Measurements from ENCODE around the gene GPATCH3. TPM values are rescaled to one million over a fixed set of nuclear protein-coding genes. Genes with fewer than 3 reads are reported as not detected.

Gene GPATCH3
- total RNA-seq, 2 donors from 2014 or later, result 8.6 to 11.4 TPM

GRCh38 chr1:26915204-26915842, 15.1 kb upstream of the GPATCH3 start:
- DNase-seq (peak; percentile 52), ATAC-seq (peak; percentile 19 to 63)
- intact Hi-C loops (cut with DNase I), result no loop called here

DNA sequence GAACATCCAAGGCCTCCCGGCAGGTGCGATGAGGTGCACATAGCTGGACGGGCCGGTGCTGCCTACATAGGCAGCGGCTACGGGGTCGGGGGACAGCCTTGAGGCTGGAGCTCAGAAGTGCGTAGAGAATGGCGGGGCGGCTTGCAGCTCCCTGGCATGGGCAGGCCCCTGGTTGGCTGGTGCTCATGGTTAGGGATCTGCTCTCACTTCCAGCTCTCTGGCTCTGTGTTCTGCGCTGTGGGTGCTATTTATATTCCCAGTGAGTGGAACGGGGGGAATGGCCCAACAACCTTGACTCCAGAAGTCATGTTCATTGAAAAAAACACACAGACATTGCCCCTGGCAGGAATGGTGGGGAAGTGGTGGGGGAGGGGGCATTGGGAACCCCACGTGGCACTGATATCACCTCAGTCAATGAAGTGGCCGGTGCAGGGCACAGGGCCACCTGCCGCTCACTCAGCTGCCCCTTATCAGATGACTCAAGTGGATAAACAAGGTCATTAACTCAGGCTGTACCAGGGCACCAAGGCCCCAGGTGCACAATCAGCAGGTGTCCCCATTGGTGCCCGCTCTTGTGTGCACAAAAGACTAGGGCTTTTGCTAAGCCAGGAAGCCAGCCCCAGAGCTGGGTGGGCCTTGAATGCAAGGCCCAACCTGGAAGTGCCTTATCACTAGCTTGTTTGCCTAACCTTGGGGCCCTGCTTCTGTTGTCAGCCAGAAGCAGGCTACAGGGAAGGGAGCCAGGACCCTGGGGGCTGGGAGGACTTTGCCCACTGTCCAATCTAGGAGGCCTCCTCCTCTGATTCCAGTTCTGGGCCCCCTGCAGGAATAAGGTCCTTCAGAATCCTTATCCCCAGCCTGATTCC, 13.7 kb upstream of the GPATCH3 start, which contains the start of gene NR0B2:
Gene NR0B2, minus strand, starts transcription at position 222 of the 866 bp plus-strand sequence. Its CDS starts 35 bp downstream, at position 187.
- ATAC-seq (peak; percentile 74 to 87), DNase-seq (peak; percentile 48)
- intact Hi-C loops (cut with DNase I), result no loop called here

DNA sequence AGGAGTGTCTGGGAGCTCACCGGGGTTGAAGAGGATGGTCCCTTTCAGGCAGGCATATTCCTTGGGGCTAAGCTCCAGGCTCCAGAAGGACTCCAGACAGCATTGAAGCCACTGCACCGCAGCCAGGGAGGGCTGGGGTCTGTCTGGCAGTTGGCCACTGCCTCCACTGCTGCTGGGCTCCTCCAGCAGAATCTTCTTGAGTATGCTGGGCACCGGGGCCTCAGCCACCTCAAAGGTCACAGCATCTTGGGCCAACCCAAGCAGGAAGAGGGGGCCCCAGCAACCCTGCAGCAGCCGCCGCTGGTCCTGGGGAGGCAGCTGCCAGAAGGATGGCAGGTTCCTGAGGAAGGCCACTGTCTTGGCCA, 13.1 kb upstream of the GPATCH3 start:
- peak in 1 of 2 donors; percentile 4 for ATAC-seq
- intact Hi-C loops (cut with DNase I), result no loop called here
- no peak for DNase-seq

GRCh38 chr1:26912147-26912490, 11.9 kb upstream of the GPATCH3 start:
- no peak for DNase-seq
- no peak for ATAC-seq
- intact Hi-C loops (cut with DNase I), result no loop called here

DNA sequence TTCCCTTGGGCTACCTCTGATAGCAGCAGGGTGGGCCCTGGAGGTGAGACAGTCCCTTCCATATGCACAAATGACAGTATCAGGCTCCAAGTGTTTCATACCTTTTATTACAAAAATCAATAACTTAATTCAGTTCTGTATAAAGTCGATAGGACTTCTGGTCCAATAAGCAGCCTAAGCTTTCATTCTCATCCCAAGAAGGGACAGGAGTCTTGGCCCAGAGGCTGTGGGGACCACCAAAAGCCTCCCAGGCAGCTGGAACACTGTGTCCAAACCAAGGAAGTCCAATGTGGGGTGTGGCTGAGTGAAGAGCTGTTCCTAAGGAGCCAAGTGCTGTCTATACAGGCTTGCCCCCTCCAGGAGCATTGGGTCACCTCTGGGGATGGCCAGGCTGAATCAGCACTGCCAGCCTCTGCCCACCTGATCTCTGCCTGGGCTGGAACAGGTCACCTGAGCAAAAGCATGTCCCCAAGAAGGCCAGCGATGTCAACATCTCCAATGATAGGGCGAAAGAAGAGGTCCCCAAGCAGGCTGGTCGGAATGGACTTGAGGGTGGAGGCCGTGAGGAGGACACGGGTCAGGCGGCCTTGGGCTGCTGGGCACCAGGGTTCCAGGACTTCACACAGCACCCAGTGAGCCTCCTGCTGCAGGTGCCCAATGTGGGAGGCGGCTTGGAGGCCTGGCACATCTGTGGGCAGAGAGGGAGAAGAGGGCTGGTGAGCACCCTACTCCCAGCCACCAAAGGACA, 11.3 kb upstream of the GPATCH3 start:
- intact Hi-C loops (cut with DNase I), result no loop called here
- no peak for DNase-seq
- ATAC-seq, result no peak

DNA sequence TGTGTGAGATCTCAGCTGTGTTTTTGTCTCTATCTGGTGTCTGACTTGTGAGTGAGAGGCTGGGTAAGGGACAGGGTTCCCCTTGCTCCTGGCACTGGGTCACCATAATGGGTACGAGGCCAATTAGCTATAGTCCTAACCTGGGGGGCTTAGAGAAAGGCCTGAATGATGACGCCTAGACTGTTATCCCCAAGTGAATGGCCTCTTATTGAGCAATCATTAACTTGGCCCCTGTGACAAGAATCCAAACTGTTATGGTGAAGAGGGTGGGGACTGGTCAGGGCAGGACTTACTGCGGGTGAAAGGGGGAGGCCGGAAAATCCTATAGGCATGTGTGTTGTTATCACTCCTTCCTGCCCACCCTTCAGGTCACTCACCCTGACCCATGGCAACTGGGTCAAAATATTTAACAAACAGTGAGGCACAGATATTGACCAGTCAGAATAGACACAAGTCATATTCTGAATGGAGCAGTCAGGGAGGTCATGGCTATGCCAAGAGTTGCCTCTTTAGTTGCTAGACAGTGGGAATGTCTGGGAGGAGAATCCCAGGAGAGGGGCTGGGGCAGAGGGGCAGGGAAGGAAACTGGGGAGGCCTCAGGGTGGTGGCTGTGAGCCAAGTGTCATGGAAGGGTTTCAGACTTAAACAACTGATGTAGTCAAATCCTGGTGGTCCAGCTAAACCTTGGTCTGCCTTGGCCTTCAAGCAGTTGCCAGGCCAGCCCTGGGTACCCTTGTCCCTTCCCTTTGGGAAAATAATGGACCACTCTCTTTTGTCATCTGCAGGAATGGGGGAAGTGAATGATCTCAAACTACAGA, 10.3 kb upstream of the GPATCH3 start:
- no peak for DNase-seq
- ATAC-seq, result no peak

GRCh38 chr1:26909951-26910342, 9.7 kb upstream of the GPATCH3 start:
- DNase-seq, result no peak
- no peak for ATAC-seq
- intact Hi-C loops (cut with DNase I), result no loop called here

More for the DNA sequence above, 10.3 kb upstream of the GPATCH3 start:
- intact Hi-C loops (cut with DNase I), result no loop called here

GRCh38 chr1:26907071-26907917, 7.0 kb upstream of the GPATCH3 start:
- intact Hi-C loops (cut with DNase I), result no loop called here
- DNase-seq (no peak), ATAC-seq (peak in 1 of 2 donors; percentile 84)

- intact Hi-C loops (cut with DNase I), result no loop called here
- ATAC-seq (no peak), DNase-seq (no peak)
These were observed 696 bp upstream of the GPATCH3 start for GRCh38 chr1:26900815-26901511.

DNA sequence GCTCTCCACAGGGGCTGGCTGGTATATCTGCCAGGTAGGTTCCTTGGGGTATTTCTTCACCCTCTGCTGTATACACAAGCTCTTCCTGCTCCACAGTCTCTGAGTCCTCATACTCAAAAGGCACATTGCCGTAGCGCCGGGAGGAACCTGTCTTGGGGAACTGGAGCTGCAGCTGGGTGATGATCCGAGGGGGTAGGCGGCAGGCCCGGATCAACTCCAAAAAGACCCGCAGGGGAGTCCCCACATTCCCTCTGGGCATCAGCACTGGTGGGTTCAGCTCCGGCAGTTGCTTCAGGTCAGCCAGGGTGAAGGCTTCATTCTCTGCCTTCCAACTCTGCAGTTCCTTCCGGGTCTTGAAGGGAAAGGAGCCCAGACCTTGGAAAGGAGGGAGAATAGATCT, 2.9 kb downstream of the GPATCH3 start:
- intact Hi-C loops (cut with DNase I), result no loop called here
- DNase-seq, result no peak
- no peak for ATAC-seq

DNA sequence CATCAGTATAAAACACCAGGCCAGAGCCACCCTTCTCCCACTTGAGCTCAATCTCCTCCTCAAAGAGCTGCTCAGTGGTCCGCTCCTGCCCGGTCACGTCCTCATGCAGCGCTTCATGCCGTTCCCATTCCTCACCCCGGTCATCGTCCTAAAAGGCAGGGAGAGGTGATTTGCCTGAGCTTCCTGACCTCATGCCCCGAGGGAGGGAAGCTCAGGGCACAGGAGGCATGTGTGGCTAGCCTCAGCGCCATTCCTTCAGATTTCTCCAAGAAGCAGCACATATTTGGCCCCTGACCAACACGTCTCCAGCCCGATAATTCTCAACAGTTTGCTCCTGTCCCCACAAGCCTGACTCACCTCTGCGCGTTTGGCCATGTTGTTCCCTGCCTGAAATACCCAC, 6.0 kb downstream of the GPATCH3 start:
- ATAC-seq (no peak), DNase-seq (no peak)
- intact Hi-C loops (cut with DNase I), result no loop called here

DNA sequence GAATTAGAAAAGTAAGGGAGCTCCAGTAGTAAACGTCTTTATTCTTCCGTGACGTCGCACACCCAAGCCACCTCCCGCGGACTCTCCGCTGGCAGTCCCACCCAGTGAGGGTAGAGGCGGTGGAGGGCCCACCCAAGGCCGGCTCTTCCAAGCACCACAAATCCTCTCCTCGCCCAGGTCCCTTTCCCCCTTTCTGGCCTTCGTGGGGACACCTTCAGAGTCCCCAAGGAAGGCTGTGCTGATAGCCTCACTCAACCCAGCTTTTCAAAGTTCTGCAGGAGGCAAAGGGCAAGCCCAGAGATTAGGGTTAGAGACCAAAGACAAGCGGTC, 9.8 kb downstream of the GPATCH3 start:
- DNase-seq (no peak), ATAC-seq (peak; percentile 49 to 51)
- intact Hi-C loops (cut with DNase I), result no loop called here

- peak; percentile 95 for ATAC-seq
- intact Hi-C loops (cut with DNase I), result no loop called here
- DNase-seq, result peak; percentile 86
These were observed 10.5 kb downstream of the GPATCH3 start, which contains the start of gene GPN2 for GRCh38 chr1:26889551-26890466. TSS of gene GPN2 (minus strand) at chr1:26890283. CDS start at chr1:26890096, 187 bp downstream.

DNA sequence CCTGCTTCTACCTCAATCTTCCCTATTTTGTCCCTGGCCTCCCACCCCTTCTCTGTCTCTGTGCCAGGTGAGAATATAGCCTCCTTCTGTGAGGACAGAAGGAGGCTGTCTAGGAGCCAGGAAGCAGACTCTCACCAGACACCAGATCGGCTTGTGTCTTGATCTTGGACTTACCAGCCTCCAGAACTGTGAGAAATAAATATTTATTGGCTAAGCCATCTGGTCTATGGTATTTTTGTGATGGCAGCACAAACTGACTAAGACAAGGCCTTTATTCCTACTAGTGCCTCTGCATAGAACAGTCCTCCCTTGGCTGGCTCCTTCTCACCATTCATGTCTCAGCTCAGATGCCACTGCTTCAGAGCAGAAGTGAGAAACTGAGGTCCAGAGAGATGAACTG, 12.0 kb downstream of the GPATCH3 start:
- ATAC-seq (no peak), DNase-seq (no peak)
- intact Hi-C loops (cut with DNase I), result no loop called here

GRCh38 chr1:26887125-26887524, 13.1 kb downstream of the GPATCH3 start:
- no peak for ATAC-seq
- no peak for DNase-seq
- intact Hi-C loops (cut with DNase I), result no loop called here

- DNase-seq (no peak), ATAC-seq (no peak)
- intact Hi-C loops (cut with DNase I), result no loop called here
These were observed 17.4 kb downstream of the GPATCH3 start for GRCh38 chr1:26882696-26883463.

Measured in left cardiac atrium (tissue), 4 donors.